ENCODE measurements around the gene UBALD2. TPM values are rescaled to one million over a fixed set of nuclear protein-coding genes. Genes with fewer than 3 reads are reported as not detected.

UBALD2 gene
- total and polyA plus RNA-seq, 2 donors (not counting 3 experiments of a cell fraction or from before 2014, with no cell fraction given) = 46.9 to 70.9 TPM

DNA sequence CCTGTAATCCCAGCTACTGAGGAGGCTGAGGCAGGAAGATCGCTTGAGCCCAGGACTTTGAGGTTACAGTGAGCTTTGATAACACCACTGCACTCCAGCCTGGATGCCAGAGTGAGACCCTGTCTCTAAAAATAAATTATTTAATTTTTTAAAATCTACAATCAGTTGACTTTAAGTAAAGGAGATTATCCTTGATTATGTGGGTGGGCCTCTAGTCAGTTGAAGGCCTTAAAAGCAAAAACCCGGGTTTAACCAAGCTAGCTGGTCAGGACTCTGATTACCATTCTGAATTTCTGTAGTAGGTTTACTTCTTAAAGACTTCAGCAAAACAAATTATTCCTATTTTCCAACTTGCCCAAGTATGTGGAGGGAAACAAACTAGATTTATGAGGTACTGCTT is 29.3 kb upstream of the UBALD2 start:
- no peak for DNase-seq (ENCODE audit: low read depth, low spot score)
- dilution Hi-C loops (cut with MboI; ENCODE audit: extremely low pct_ligation_motif_present, low sequenced_read_pairs) (no loop called here), intact Hi-C loops (cut with micrococcal nuclease) (no loop called here)
- Histone ChIP-seq H3K27ac (ENCODE audit: insufficient read depth, low read depth, low read length) (no peak overlapping the region), H3K4me1 (ENCODE audit: control insufficient read depth, extremely low read depth, insufficient read depth, low read length) (peaks cover 2% of the 10 kb centered on the region), H2AFZ (ENCODE audit: low read depth, low read length) (no peak overlapping the region), H3K36me3 (ENCODE audit: control insufficient read depth in 2 of 2, extremely low read depth in 1 of 2, insufficient read depth in 2 of 2, low read length in 2 of 2) (no peaks in the 10 kb centered on the region), H3K9me1 (replicated peaks; ENCODE audit: control insufficient read depth, extremely low read depth, insufficient read depth, low read length) (no peaks in the 10 kb centered on the region), H3K27me3 (ENCODE audit: control insufficient read depth in 2 of 2, insufficient read depth in 2 of 2, low read length in 2 of 2) (peaks cover 22 to 34% of the 10 kb centered on the region in 2 experiments), H3K4me3 (replicated peaks in 1 of 3; ENCODE audit: insufficient read depth in 1 of 3, low read depth in 1 of 3, low read length in 3 of 3) (no peak overlapping the region), H4K20me1 (replicated peaks; ENCODE audit: control insufficient read depth, extremely low read depth, insufficient read depth, low read length) (no peaks in the 10 kb centered on the region), H3K9ac (replicated peaks; ENCODE audit: extremely low read depth, insufficient read depth, low read length) (no peak overlapping the region), H3K9me3 (replicated peaks; ENCODE audit: control insufficient read depth, insufficient read depth, low read length) (no peaks in the 10 kb centered on the region), H3K79me2 (ENCODE audit: control insufficient read depth, insufficient read depth, low read length) (no peaks in the 10 kb centered on the region), H3K4me2 (ENCODE audit: insufficient read depth, low read length) (no peak overlapping the region)
- ChIA-PET CTCF (interaction anchor here (0.7 to 1.0 kb wide), 3 partner anchors 12 to 56 kb away, joined by 3 read pairs; no protein-coding TSS in a partner anchor), POLR2A (no interaction called here)
- no peak for FAIRE-seq
- TF ChIP-seq EZH2 (IDR thresholded peaks at IDR 0.05; ENCODE audit: borderline replicate concordance, low read depth, low read length, severe bottlenecking) (no peak), MYC (IDR thresholded peaks at IDR 0.05; ENCODE audit: low read depth, low read length) (no peak), FOS (IDR thresholded peaks at IDR 0.05; ENCODE audit: borderline replicate concordance, insufficient read depth, low read length) (no peak), JUN (IDR thresholded peaks at IDR 0.05; ENCODE audit: borderline replicate concordance, insufficient read depth, insufficient read length, low read depth) (no peak), POLR2A (IDR thresholded peaks at IDR 0.05; ENCODE audit: low read depth, low read length) (no peak), GATA2 (IDR thresholded peaks at IDR 0.05; ENCODE audit: insufficient read depth, insufficient read length, low read depth, low read length) (no peak), POLR2AphosphoS5 (IDR thresholded peaks at IDR 0.05; ENCODE audit: insufficient read depth, low read depth, low read length) (no peak)
- TF ChIP-seq, protein P1, sequence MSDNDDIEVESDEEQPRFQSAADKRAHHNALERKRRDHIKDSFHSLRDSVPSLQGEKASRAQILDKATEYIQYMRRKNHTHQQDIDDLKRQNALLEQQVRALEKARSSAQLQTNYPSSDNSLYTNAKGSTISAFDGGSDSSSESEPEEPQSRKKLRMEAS (IDR thresholded peaks at IDR 0.05; ENCODE audit: insufficient read depth, insufficient read length) = no peak
- TF ChIP-seq, protein P2, sequence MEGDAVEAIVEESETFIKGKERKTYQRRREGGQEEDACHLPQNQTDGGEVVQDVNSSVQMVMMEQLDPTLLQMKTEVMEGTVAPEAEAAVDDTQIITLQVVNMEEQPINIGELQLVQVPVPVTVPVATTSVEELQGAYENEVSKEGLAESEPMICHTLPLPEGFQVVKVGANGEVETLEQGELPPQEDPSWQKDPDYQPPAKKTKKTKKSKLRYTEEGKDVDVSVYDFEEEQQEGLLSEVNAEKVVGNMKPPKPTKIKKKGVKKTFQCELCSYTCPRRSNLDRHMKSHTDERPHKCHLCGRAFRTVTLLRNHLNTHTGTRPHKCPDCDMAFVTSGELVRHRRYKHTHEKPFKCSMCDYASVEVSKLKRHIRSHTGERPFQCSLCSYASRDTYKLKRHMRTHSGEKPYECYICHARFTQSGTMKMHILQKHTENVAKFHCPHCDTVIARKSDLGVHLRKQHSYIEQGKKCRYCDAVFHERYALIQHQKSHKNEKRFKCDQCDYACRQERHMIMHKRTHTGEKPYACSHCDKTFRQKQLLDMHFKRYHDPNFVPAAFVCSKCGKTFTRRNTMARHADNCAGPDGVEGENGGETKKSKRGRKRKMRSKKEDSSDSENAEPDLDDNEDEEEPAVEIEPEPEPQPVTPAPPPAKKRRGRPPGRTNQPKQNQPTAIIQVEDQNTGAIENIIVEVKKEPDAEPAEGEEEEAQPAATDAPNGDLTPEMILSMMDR (IDR thresholded peaks at IDR 0.05; ENCODE audit: extremely low read depth in 1 of 2, insufficient read depth in 1 of 2, low read depth in 1 of 2, low read length in 2 of 2) = no peak
- no TSS peak for BruUV-seq (replicated peaks)

All from endothelial cell of umbilical vein (primary cell).